KG1 (cell line): ENCODE measurements around the gene SH2D1B.

ENCODE experiments used
- DNase-seq: peaks from one replicate; lab custom pipeline; 2025; lab: John Stamatoyannopoulos, UW

Gene SH2D1B

GRCh38 chr1:162381941-162382750 is 29.8 kb downstream of the SH2D1B start:
- no peak for DNase-seq

- DNase-seq = no peak
These were observed 30.6 kb downstream of the SH2D1B start, which contains the start of gene C1orf226 for GRCh38 chr1:162381383-162381782. Gene C1orf226 (plus strand): TSS chr1:162381728. CDS start chr1:162381902, 174 bp downstream.

DNA sequence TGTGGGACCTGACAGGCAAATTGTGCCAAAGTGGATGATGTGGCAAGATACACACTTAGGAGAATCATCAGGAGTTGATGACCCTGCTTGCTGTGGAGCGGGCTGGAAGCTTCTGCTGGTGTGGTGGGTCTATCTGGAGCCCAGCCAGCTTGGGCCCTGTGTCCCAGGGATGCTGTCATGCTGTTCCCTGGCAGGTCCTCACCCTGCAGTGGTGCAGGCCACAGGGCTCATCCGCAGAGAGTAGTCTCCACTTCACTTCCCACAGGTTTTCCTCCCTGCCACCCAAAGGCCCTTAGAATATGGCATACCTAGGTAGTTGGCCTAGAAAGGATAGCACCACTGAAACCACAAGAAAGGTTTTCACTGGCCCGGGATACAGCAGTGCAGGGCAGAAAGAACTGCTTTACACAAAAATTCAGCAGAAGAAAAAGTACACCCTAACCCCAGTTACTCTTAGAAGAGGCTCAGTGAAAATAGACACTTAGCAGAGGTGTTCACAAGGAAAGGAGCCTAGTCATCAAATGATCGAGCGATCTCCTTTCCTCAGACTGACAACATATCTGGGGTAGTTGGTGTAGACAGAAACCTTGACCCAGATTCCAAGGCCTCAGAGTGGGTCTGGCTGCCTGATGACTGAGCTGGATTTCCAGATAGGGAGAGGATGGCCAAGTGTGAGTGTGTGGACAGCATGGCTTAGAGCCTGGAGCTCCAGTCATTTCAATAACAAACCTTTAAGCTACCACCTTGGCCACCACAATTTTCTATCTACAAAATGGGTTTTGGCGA is 31.7 kb downstream of the SH2D1B start:
- no peak for DNase-seq

DNA sequence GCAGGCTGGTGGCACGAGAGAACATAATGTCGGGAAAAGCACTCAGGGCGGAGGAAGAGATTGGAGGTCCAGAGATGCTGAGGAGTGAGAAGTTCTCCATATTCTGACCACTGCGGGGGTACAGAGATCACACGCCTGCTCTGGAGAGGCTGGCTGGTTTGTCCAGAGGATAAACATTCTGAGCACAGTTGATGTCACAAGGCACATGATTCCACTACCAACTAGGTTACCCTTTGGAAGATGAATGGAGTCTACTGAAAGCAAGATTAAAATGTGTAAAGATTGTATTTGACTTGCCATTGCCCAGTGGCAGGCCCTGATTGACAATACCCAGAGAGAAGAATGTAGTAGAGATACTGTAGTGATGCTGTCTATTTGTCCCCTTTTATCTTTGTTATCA is 35.2 kb downstream of the SH2D1B start, which contains the start of gene SPATA46:
SPATA46 (minus strand) TSS at position 164 of the 400 bp plus-strand sequence; CDS start at position 100, 64 bp downstream.
- DNase-seq = no peak

DNA sequence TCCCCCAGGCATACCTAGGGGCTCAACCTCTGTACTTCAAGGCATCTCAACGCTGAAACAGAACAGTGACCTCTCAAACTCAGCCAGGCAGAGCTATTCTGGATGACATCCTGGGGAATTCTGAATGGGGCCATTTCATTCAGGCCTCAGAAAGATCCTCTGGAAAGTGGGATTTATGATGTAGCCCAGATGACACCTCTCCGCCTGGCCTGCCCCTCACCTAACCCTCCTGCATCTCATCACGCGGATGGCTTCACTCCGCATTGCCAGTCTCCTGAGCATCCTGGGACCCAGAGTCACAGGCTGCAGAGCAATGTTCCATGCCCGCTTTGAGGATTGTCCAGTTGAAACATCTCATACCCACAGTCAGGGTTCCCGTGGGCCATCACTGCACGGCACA is 36.5 kb downstream of the SH2D1B start:
- no peak for DNase-seq

DNA sequence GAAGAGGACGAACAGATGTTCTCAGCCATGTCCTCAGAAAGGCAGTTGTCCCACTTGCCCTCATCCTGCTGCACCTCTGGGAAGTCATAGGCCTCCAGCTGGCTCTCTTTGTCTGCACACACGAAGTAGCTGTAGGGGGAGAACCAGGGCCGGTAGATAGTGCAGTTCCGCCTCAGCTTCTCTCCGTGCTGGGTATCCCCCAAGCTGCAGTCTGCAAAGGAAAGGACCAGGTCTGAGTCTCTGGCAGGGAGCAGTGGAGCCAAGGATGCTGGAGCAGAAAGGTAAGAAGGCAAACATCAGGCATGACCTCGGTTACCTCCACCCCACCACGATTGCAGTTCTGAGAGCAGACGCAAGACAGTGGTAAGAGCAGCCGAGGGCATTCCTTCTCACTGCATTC is 37.5 kb downstream of the SH2D1B start:
- DNase-seq = no peak

DNA sequence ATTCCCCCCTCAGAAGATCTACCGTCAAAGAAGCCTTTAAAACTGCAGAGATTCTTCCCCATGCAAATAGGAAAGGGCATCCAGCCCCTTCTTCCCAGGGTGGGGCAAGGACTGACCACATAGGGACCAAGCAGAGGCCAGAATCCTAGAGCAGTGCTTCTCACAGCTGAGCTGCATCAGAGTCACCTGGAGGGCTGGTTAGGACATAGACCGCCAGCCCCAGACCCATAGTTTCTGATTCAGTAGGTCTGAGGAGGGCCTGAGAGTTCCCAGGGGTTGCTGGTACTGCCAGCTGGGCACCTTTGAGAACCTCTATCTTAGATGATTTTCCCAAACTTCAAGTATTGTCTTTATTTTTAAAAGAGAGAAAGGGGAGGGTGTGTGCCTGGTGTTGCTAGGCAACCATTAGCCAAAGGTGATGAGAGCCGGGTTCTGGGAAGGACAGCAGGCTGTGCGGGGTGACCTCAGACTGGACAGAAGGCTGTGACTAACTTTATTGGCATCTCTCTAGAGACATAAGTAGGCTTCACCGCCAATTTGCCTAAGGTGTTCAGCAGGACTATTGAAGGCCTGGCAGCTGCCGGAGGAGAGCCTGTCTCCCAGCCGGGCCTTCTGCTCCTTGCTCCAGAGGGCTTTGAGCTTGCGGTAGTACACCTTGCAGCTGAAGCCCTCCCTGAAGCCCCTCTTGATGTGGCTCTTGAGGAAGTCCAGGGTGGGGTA is 38.2 kb downstream of the SH2D1B start:
- no peak for DNase-seq

DNA sequence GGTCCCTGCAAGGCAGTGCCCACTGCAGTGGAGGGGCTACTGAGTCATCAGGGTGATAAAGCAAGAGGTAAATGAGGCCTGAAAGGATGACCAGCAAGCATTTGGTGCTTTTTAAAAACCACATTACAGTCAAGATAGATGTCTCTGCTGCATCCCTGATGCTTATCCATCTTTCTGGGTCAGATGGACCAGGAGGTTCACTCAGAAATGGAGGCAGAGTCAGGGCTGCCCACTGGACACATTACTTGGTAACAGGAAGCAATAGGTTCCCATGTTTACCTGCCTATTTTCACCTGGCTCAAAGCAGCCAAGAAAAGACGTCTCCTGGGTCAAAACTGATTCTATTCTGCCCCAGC is 38.9 kb downstream of the SH2D1B start:
- no peak for DNase-seq

GRCh38 chr1:162372159-162373071 is 39.5 kb downstream of the SH2D1B start:
- DNase-seq = no peak

DNA sequence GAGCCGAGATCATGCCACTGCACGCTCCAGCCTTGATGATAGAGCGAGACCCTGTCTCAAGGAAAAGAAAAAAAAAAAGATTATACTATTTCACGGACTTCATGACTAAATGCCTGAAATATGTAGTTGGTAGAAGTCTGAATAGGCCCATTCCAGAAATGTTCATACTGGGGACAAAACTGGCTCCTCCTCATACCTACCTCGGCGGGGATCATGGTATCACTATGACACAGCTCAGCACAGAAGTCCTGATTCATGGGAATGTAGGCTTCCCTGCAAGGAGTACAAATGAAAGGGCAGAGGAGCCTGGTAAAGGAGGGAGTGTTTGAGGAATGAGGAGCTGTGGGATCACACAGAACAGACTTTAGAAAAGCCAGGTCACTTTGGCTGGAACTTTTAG is 40.3 kb downstream of the SH2D1B start:
- DNase-seq = no peak

GRCh38 chr1:162370721-162371120 is 41.2 kb downstream of the SH2D1B start:
- no peak for DNase-seq

DNA sequence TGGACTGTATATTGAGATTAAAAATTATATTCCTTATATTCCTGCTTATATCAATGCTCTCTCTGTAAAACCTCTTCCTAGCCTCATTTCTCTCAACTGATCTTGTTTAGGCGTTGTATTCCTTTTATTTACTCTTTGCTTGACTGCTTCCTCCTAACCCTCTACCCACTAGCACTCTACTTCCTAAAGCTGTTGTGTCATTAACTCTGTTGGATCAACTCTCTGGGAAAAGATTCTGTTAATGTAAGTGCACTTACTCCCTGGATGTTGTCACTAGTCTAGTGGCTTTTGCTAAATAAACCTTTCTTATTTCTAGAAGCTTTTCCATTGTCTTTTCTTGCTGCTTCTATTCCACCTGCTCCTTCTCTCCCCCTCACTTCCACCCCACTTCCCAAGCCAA is 41.8 kb downstream of the SH2D1B start:
- no peak for DNase-seq

GRCh38 chr1:162369571-162369970 is 42.4 kb downstream of the SH2D1B start:
- DNase-seq = no peak

- DNase-seq = no peak
These were observed 43.5 kb downstream of the SH2D1B start for GRCh38 chr1:162368451-162368850.

- no peak for DNase-seq
These were observed 44.2 kb downstream of the SH2D1B start for GRCh38 chr1:162367772-162368171.

- no peak for DNase-seq
These were observed 44.9 kb downstream of the SH2D1B start for GRCh38 chr1:162367073-162367472.

GRCh38 chr1:162366671-162367070 is 45.3 kb downstream of the SH2D1B start:
- DNase-seq = no peak

DNA sequence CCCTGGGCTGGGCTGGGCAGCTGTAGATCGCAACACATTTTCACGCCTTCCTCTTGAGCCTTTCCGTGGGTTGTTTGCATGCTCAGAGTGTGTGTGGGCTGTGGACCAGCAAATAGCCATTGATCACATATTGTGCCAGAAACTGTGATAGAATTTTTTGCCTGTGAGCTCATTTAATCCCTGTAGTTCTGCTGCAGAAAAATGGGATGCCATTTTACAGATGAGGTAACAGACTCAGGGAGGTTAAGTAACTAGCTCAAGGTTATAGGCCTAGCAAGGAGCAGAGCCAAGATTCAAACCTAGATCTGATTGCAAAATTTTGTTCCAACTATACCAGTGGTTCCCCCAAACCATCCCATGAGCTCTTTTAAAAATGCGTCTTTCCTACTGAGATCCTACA is 45.8 kb downstream of the SH2D1B start:
- no peak for DNase-seq

DNA sequence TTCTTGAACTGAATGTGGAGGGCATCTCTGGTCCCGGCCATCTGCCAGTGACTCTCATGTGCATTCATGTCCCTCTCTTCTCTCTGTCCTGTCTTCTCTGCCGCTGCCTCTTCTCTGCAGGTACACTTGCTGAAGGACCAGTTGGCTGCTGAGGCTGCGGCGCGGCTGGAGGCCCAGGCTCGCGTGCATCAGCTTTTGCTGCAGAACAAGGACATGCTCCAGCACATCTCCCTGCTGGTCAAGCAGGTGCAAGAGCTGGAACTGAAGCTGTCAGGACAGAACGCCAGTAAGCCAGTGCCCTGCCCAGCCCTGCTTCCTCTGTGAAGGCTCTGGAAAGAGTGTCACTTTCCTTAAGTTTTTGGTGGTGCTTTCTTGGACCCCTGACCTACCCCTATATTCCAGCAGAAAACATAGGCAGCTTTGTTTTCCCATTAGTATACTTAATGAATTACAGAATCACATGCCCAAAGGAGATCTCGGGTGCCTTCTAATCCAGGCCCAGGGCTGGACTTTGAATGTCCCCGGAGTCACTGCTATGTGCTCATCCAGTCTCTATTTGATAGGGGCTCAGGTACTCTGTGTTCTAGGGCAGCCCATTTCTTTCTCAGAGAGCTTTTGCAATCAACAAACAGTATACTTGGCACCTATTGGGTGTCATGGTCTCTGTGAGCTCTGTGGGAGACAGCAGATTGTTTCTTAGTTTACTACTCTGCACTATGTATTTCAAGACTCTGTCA is 46.5 kb downstream of the SH2D1B start:
- no peak for DNase-seq

- DNase-seq = no peak
These were observed 47.4 kb downstream of the SH2D1B start for GRCh38 chr1:162364498-162364897.

- no peak for DNase-seq
These were observed 48.1 kb downstream of the SH2D1B start for GRCh38 chr1:162363823-162364222.
